Vagina (tissue), 2 donors: Measurements from ENCODE around the gene ETHE1.

Source experiments
- POLR2A ChIP-seq, 2 donors: fragments of 450-650 bp; IDR thresholded peaks; one replicate each; pipeline ENCODE4 v1.6.1; 2017; ENCODE audit warnings: antibody characterized with exemption in 2 of 2, mild to moderate bottlenecking in 2 of 2, moderate library complexity in 2 of 2
- POLR2AphosphoS5 ChIP-seq, 2 donors: sonication (generic); formaldehyde crosslinking; IDR thresholded peaks; one replicate each; pipeline ENCODE4 v1.9.0; 2017; ENCODE audit warnings: antibody characterized with exemption in 2 of 2, mild to moderate bottlenecking in 2 of 2, low read depth in 1 of 2; ENCODE audit not compliant: insufficient read depth in 1 of 2
- TF ChIP-seq, protein P1 (sequence below), 3 experiments: fragments of 450-650 bp in 2 of 3; fragments of 200-600 bp in 1 of 3; sonication (generic) in 1 of 3; IDR thresholded peaks; one replicate each; pipeline ENCODE4 v1.5.1; 2017 to 2019; ENCODE audit warnings: antibody characterized with exemption in 3 of 3, mild to moderate bottlenecking in 2 of 3, moderate library complexity in 2 of 3

DNA sequence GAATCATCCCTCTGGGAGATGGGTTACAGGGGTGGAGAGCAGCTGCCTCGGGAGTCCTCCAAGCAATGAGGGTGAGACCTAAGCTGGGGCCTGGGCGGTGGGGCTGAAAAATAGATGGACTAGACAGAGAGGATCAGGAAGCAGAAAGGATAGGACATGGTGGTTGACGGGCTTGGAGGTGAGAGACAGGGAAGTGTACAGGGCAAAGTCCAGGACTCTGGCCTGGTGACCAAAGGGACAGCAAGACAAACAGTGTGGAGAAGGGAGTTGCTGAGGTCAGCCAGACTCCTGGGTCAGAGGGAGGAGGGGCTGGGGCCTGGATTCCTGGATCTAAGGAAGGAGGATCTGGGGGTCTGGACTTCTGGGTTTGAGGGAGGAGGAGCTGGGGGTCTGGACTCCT, 28.0 kb downstream of the ETHE1 start:
- TF ChIP-seq POLR2A (IDR thresholded peaks at IDR 0.05) (no peak), POLR2AphosphoS5 (IDR thresholded peaks at IDR 0.05; ENCODE audit: insufficient read depth in 1 of 2, low read depth in 1 of 2) (no peak)
- TF ChIP-seq, protein P1, sequence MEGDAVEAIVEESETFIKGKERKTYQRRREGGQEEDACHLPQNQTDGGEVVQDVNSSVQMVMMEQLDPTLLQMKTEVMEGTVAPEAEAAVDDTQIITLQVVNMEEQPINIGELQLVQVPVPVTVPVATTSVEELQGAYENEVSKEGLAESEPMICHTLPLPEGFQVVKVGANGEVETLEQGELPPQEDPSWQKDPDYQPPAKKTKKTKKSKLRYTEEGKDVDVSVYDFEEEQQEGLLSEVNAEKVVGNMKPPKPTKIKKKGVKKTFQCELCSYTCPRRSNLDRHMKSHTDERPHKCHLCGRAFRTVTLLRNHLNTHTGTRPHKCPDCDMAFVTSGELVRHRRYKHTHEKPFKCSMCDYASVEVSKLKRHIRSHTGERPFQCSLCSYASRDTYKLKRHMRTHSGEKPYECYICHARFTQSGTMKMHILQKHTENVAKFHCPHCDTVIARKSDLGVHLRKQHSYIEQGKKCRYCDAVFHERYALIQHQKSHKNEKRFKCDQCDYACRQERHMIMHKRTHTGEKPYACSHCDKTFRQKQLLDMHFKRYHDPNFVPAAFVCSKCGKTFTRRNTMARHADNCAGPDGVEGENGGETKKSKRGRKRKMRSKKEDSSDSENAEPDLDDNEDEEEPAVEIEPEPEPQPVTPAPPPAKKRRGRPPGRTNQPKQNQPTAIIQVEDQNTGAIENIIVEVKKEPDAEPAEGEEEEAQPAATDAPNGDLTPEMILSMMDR (IDR thresholded peaks at IDR 0.05): no peak
